Lower lobe of right lung (tissue), 2 donors: ENCODE measurements around the gene EFCAB6. TPM values are rescaled to one million over a fixed set of nuclear protein-coding genes. Genes with fewer than 3 reads are reported as not detected.
"Not testable (repeated sequence)": the region's sequence is repeated elsewhere in the genome, so short reads cannot be mapped to it uniquely, and the experiment has no call there.

Experiments
- ATAC-seq, 2 donors: fragments of 200-7000 bp; cut with Tn5 transposase; one replicate each; pipeline ENCODE4 v1.9.1; 2020 to 2022; ENCODE audit warnings: mild to moderate bottlenecking in 2 of 2, moderate library complexity in 2 of 2
- DNase-seq: peaks from one replicate; pipeline ENCODE4 v3.0.0-alpha.2; 2020
- H3K27ac ChIP-seq: fragments of 200-600 bp; one replicate; pipeline ENCODE4 v1.8.0; 2022
- H3K27me3 ChIP-seq: fragments of 200-600 bp; one replicate; pipeline ENCODE4 v1.8.0; 2022; ENCODE audit warnings: low read depth
- H3K36me3 ChIP-seq: fragments of 200-600 bp; one replicate; pipeline ENCODE4 v1.8.0; 2022; ENCODE audit warnings: mild to moderate bottlenecking
- H3K4me1 ChIP-seq: fragments of 200-600 bp; one replicate; pipeline ENCODE4 v1.8.0; 2022
- H3K4me3 ChIP-seq: fragments of 200-600 bp; one replicate; pipeline ENCODE4 v1.8.0; 2022; ENCODE audit warnings: mild to moderate bottlenecking
- H3K9me3 ChIP-seq: fragments of 200-600 bp; one replicate; pipeline ENCODE4 v1.8.0; 2022
- CTCF ChIP-seq: fragments of 200-600 bp; IDR thresholded peaks from one replicate; pipeline ENCODE4 v1.8.0; 2022; ENCODE audit warnings: antibody characterized with exemption, mild to moderate bottlenecking
- intact Hi-C: fragments of 100-400 bp; cut with DNase I; formaldehyde crosslinking; loops from one replicate; pipeline ENCODE4 v1.11.0; 2022
- total RNA-seq: library from RNA; stranded (reverse); fragmentation: NEBNext Ultra II Directional; extraction: Animal tissue kit (Norgen Biotek cat#: 25700); gene quantifications from one replicate; pipeline ENCODE4 v1.2.1, GENCODE V29; 2021
- donor health status: DM: no; HTN: yes; CAD: no; lungs with severe emphysema.

The EFCAB6 gene
- total RNA-seq, 1 donor from 2014 or later: 5.8 TPM

DNA sequence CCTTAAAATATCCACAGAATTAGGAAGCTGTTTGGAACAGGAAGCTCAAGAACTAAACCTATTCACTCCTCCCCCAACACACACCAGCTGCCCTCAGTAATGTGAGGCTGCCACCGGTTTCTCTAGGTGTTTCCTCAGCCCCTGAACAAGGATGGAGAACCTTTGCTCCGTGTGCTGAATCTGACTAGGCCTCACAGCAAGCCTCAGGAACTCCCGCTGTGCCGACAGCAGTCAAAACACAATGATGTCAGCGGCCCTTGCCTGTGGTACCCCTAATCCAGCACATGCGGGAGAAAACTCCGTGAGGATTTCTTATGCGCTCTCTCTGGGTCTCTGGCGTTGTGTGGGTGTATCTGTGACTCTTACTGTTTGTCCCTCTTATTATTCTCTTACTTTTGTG lies 153.3 kb downstream of the EFCAB6 start:
- intact Hi-C loops: no loop called here
- Histone ChIP-seq H3K4me1 (no peaks in the 10 kb centered on the region), H3K27ac (no peak overlapping the region), H3K4me3 (no peak overlapping the region), H3K9me3 (no peaks in the 10 kb centered on the region), H3K36me3 (no peaks in the 10 kb centered on the region), H3K27me3 (no peaks in the 10 kb centered on the region)
- DNase-seq (no peak), ATAC-seq (no peak)
- no peak for TF ChIP-seq CTCF

- DNase-seq, ATAC-seq: not testable (repeated sequence)
Measured at GRCh38 chr22:43656581-43656980, 155.5 kb downstream of the EFCAB6 start.

DNA sequence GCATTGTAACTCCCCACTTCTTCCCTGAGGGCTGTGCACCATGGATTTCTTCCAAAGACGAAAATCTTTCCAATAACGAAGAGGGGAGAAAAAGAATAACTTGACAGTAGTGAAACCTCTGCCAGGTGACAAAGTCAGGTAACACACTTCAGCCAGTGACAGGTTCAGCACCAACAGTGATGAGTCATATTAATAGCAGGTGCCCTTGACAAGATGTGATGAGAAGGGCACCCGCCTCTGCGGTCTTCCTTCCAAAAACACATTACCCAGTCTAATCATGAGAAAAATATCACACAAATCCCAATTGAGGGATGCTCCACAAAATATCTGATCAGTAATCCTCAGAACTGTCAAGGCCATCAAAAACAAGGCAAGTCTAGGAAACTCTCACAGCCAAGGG lies 157.8 kb downstream of the EFCAB6 start:
- no peak for TF ChIP-seq CTCF
- Histone ChIP-seq H3K4me1 (no peaks in the 10 kb centered on the region), H3K27ac (no peak overlapping the region), H3K4me3 (no peak overlapping the region), H3K36me3 (no peaks in the 10 kb centered on the region), H3K27me3 (no peaks in the 10 kb centered on the region), H3K9me3 (peaks cover 11% of the 10 kb centered on the region)
- ATAC-seq (no peak), DNase-seq (no peak)
- intact Hi-C loops: no loop called here

More at GRCh38 chr22:43656581-43656980, 155.5 kb downstream of the EFCAB6 start:
- H3K4me3 ChIP-seq, intact Hi-C loops, H3K36me3 ChIP-seq, H3K27me3 ChIP-seq, H3K27ac ChIP-seq, H3K4me1 ChIP-seq: not testable (repeated sequence)
- peaks cover 11% of the 10 kb centered on the region for H3K9me3 ChIP-seq

GRCh38 chr22:43652845-43653244 lies 159.3 kb downstream of the EFCAB6 start:
- ATAC-seq: no peak
- intact Hi-C loops: no loop called here
- Histone ChIP-seq H3K36me3 (no peaks in the 10 kb centered on the region), H3K27ac (no peak overlapping the region), H3K4me1 (no peaks in the 10 kb centered on the region), H3K27me3 (no peaks in the 10 kb centered on the region), H3K9me3 (peaks cover 11% of the 10 kb centered on the region), H3K4me3 (no peak overlapping the region)
- TF ChIP-seq CTCF: no peak
- DNase-seq: no peak

DNA sequence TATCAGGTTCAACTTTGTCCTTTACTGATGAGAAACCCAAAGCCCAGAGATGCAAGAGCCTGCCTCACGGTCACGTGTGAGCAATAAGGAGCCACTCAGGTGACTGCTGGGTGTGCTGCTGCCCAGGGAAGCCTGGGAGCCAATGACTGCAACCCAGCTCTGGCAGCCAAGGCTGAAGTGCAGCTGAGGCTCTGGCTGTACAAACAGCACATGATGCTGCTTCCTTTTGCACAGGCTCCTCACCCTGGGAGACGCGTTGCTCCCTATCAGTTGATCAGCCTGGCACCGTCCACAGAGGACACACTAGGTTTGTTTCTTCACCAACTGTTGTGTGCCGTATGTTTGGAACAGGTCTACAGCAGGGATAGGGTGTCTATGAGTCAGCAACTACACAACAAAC lies 168.7 kb downstream of the EFCAB6 start:
- H3K4me3 ChIP-seq: no peak overlapping the region
- no peak for TF ChIP-seq CTCF
- ATAC-seq: no peak
- peaks cover 10% of the 10 kb centered on the region for H3K9me3 ChIP-seq
- no peaks in the 10 kb centered on the region for H3K4me1 ChIP-seq
- H3K27me3 ChIP-seq: no peaks in the 10 kb centered on the region
- intact Hi-C loops: no loop called here
- no peak for DNase-seq
- no peak overlapping the region for H3K27ac ChIP-seq
- H3K36me3 ChIP-seq: no peaks in the 10 kb centered on the region

DNA sequence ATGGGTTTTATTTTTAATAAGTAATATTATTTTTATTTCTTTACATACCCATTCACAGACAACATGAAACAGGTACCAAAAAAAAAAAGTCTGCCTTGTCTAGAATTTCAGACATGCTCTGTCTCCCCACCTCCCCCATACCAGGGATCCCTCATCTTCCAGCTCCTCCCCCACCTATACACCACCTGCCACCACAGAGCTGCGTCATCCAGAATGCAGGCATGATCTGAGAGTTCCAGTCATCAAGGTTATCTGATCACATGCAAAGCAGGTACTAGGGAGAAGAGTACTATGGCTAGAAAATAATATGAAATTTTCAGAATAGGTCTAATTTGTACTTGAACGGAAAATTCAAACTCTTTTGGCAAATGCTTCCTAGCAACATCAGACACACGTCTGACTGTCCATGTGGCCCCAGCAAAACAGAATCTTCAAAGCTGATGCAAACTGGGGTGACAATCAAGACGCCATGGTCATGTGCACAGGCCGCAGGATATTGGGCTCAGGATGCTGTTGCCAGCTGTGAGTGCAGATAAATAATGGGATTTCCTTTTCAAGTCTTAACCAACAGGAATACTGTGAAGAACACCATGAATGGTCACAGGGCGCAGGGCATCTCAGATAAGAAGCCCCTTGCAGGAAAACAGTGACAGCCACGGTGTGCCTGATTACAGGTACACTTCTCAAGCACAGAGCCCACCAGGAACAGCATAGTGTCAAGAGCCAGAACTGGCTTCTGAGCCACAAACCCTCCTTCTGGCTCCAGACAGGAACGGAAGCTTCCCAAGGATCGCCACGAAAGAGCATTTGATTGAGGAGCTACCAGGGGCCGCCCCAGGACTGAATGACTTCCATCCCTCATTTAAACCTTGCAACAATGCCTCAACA lies 169.5 kb downstream of the EFCAB6 start:
- Histone ChIP-seq H3K27me3 (no peaks in the 10 kb centered on the region), H3K36me3 (no peaks in the 10 kb centered on the region), H3K27ac (no peak overlapping the region), H3K4me3 (no peak overlapping the region), H3K9me3 (peaks cover 10% of the 10 kb centered on the region), H3K4me1 (no peaks in the 10 kb centered on the region)
- intact Hi-C loops: no loop called here
- DNase-seq (no peak), ATAC-seq (no peak)
- no peak for TF ChIP-seq CTCF
